GM19467 (cell line): Measurements from ENCODE around the gene ZG16.

Source experiments
- ATAC-seq: cut with Tn5 transposase; IDR thresholded peaks from one replicate; pipeline ENCODE4 v1.9.1; 2021; ENCODE audit warnings: mild to moderate bottlenecking, moderate library complexity; ENCODE audit not compliant: unreplicated experiment

The ZG16 gene

DNA sequence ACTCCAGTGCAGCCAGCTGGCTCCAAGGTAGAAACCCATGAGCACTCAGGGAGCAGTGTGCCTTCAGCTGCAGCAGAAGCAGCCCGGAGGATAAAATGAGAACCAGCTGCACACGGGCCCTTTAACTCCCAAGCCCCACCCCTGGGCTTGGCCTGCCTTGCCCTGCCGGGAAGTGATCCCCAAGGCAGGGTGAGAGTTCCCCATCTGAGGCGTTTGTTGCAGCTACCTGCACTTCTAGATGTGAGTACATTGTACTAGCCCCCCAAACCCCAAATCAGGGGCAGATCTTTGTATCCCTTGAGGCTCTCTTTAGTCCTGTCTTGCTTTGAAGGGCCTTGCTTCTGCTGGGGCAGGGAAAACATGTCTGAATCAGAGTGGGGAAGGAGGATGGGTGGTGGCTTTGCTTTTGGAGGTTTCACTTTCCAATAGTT lies 42.2 kb downstream of the ZG16 start, which contains the start of gene MVP:
Gene MVP (plus strand): TSS at position 192 of the 431 bp plus-strand sequence. CDS start 10,088 bp downstream, outside the sequence.
- ATAC-seq, result no peak

- no peak for ATAC-seq
These were observed 42.9 kb downstream of the ZG16 start for GRCh38 chr16:29820730-29821642.

- no peak for ATAC-seq
These were observed 43.6 kb downstream of the ZG16 start for GRCh38 chr16:29821643-29822115.

- no peak for ATAC-seq
These were observed 46.6 kb downstream of the ZG16 start for GRCh38 chr16:29824589-29825144.

GRCh38 chr16:29825145-29826044 lies 47.3 kb downstream of the ZG16 start:
- ATAC-seq, result no peak

GRCh38 chr16:29826342-29826695 lies 48.3 kb downstream of the ZG16 start:
- ATAC-seq, result no peak

GRCh38 chr16:29830774-29831173 lies 52.7 kb downstream of the ZG16 start:
- no peak for ATAC-seq

DNA sequence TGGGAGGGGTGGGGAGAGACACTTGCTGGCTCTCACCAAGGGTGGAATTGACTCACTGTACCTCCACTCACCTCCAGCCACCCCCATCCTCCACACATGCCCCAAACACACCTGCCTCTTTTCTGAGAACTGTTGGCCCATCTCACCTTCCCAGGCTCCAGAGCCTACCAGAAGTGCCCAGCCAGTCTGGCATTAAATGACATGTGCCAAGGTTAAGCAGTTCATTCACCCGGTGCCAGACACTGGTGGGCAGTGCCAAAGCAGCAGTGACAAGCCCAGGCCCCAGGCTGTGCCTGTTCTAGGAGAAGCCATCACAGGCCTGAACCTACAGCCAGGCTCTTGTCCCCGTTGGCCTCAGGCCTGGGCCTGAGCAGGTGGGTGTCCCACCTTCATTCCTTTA lies 53.4 kb downstream of the ZG16 start:
- ATAC-seq, result no peak
